G401.6 (cell line): ENCODE measurements around the gene RTN4R.

Experiments used
- FAIRE-seq: peaks from 2 replicates; lab custom pipeline; 2012; peaks lifted over from hg19 to GRCh38; lab: Jason Lieb, UNC

Gene RTN4R

GRCh38 chr22:20214853-20215252 lies 53.3 kb downstream of the RTN4R start:
- FAIRE-seq: no peak

GRCh38 chr22:20213833-20214708 lies 54.0 kb downstream of the RTN4R start:
- no peak for FAIRE-seq

GRCh38 chr22:20212754-20213699 lies 55.1 kb downstream of the RTN4R start:
- no peak for FAIRE-seq

GRCh38 chr22:20211997-20212753 lies 55.9 kb downstream of the RTN4R start:
- FAIRE-seq: no peak

GRCh38 chr22:20211409-20211996 lies 56.6 kb downstream of the RTN4R start:
- no peak for FAIRE-seq

- FAIRE-seq: no peak
Observed at GRCh38 chr22:20210473-20211059, 57.6 kb downstream of the RTN4R start.

- FAIRE-seq: no peak
Observed at GRCh38 chr22:20209761-20210250, 58.3 kb downstream of the RTN4R start.

GRCh38 chr22:20208713-20209310 lies 59.3 kb downstream of the RTN4R start:
- no peak for FAIRE-seq

- FAIRE-seq: no peak
Observed at GRCh38 chr22:20207277-20208025, 60.7 kb downstream of the RTN4R start.

- no peak for FAIRE-seq
Observed at GRCh38 chr22:20206709-20207215, 61.4 kb downstream of the RTN4R start.

GRCh38 chr22:20205964-20206708 lies 62.0 kb downstream of the RTN4R start:
- FAIRE-seq: peak; percentile 95

GRCh38 chr22:20205464-20205963 lies 62.6 kb downstream of the RTN4R start:
- FAIRE-seq: no peak

GRCh38 chr22:20204806-20205205 lies 63.3 kb downstream of the RTN4R start:
- FAIRE-seq: no peak

GRCh38 chr22:20204311-20204710 lies 63.8 kb downstream of the RTN4R start:
- FAIRE-seq: no peak

GRCh38 chr22:20203552-20204201 lies 64.4 kb downstream of the RTN4R start:
- peak; percentile 93 for FAIRE-seq

- FAIRE-seq: no peak
Observed at GRCh38 chr22:20203142-20203551, 65.0 kb downstream of the RTN4R start.

- FAIRE-seq: no peak
Observed at GRCh38 chr22:20201837-20202392, 66.2 kb downstream of the RTN4R start.

GRCh38 chr22:20199906-20200305 lies 68.2 kb downstream of the RTN4R start:
- FAIRE-seq: no peak
